GM23248 (cell line): ENCODE data around the gene ZSCAN30. TPM values are rescaled to one million over a fixed set of nuclear protein-coding genes. Genes with fewer than 3 reads are reported as not detected.

Experiments
- DNase-seq: peaks from one replicate; pipeline ENCODE4 v3.0.0-alpha.2; 2015
- H2AFZ ChIP-seq: fragments of 200-600 bp; sonication (generic); 2 replicates; pipeline ENCODE4 v1.6.1; 2016; ENCODE audit warnings: antibody characterized with exemption
- H3F3A ChIP-seq: fragments of 200-600 bp; sonication (generic); 2 replicates; pipeline ENCODE4 v1.6.1; 2016; ENCODE audit warnings: mild to moderate bottlenecking, antibody characterized with exemption, mixed run types; ENCODE audit not compliant: insufficient read depth
- H3K27ac ChIP-seq: fragments of 200-600 bp; sonication (generic); 2 replicates; pipeline ENCODE4 v1.5.1; 2016; ENCODE audit warnings: mild to moderate bottlenecking
- H3K27me3 ChIP-seq: fragments of 200-600 bp; sonication (generic); replicated peaks from 2 replicates; pipeline ENCODE4 v1.6.1; 2016; ENCODE audit warnings: mild to moderate bottlenecking; ENCODE audit not compliant: insufficient read depth
- H3K36me3 ChIP-seq: fragments of 200-600 bp; sonication (generic); 2 replicates; pipeline ENCODE4 v1.6.1; 2016; ENCODE audit warnings: low read depth, mild to moderate bottlenecking
- H3K4me1 ChIP-seq: fragments of 200-600 bp; sonication (generic); 2 replicates; pipeline ENCODE4 v1.6.1; 2016; ENCODE audit warnings: mild to moderate bottlenecking; ENCODE audit not compliant: insufficient read depth
- H3K4me2 ChIP-seq: fragments of 200-600 bp; sonication (generic); one replicate; pipeline ENCODE4 v1.6.1; 2016; ENCODE audit warnings: mild to moderate bottlenecking; ENCODE audit not compliant: unreplicated experiment
- H3K4me3 ChIP-seq: fragments of 200-600 bp; sonication (generic); 2 replicates; pipeline ENCODE4 v1.5.1; 2016; ENCODE audit warnings: mild to moderate bottlenecking
- H3K79me2 ChIP-seq: fragments of 200-600 bp; sonication (generic); 2 replicates; pipeline ENCODE4 v1.6.1; 2016; ENCODE audit warnings: mild to moderate bottlenecking; ENCODE audit not compliant: insufficient read depth
- H3K9ac ChIP-seq: fragments of 200-600 bp; sonication (generic); 2 replicates; pipeline ENCODE4 v1.6.1; 2016; ENCODE audit warnings: mild to moderate bottlenecking
- H3K9me2 ChIP-seq: fragments of 200-600 bp; sonication (generic); 2 replicates; pipeline ENCODE4 v1.6.1; 2016; ENCODE audit warnings: mixed run types, mild to moderate bottlenecking, moderate library complexity; ENCODE audit not compliant: insufficient read depth
- H3K9me3 ChIP-seq: fragments of 200-600 bp; sonication (generic); one replicate; pipeline ENCODE4 v1.6.1; 2017; ENCODE audit warnings: low read depth
- H4K20me1 ChIP-seq: fragments of 200-600 bp; sonication (generic); 2 replicates; pipeline ENCODE4 v1.6.0; 2016; ENCODE audit not compliant: insufficient read depth
- EZH2 ChIP-seq: fragments of 200-600 bp; sonication (generic); IDR thresholded peaks from 2 replicates; pipeline ENCODE4 v1.6.1; 2018; ENCODE audit warnings: antibody characterized with exemption, mild to moderate bottlenecking; ENCODE audit not compliant: insufficient read depth, poor library complexity, severe bottlenecking
- EZH2phosphoT487 ChIP-seq: fragments of 200-600 bp; sonication (generic); IDR thresholded peaks from 2 replicates; pipeline ENCODE4 v1.6.1; 2018; ENCODE audit warnings: antibody characterized with exemption, moderate library complexity, mild to moderate bottlenecking, low read depth; ENCODE audit not compliant: insufficient read depth
- WGBS, 2 experiments: methylation state at CpG; one replicate each; pipeline ENCODE4 v1.1.6; 2015 to 2017; ENCODE audit warnings: low lambda C conversion rate in 2 of 2, low coverage in 1 of 2; ENCODE audit errors: missing lambda C conversion rate in 2 of 2; 5-methylcytosine and 5-hydroxymethylcytosine counted together
- in situ Hi-C: fragments of 300-500 bp; cut with MboI; formaldehyde crosslinking; loops from 2 replicates; pipeline ENCODE4 v1.15.0; 2020
- polyA plus RNA-seq: library from polyadenylated mRNA; unstranded; fragments of >200 nt; fragmentation: Nextera tagmentation; extraction: Ambion mirVana; gene quantifications from 2 replicates; pipeline ENCODE4 v1.2.1, GENCODE V29; 2016
- total RNA-seq: library from RNA; depleted of rRNA; stranded (reverse); fragments of >200 nt; shearing (Covaris generic); gene quantifications from 2 replicates; pipeline ENCODE4 v1.2.3, GENCODE V29; 2014

ZSCAN30 gene
- total and polyA plus RNA-seq, 2 experiments from 2014 or later: 13.7 to 21.3 TPM

GRCh38 chr18:35253655-35254287 lies 36.3 kb downstream of the ZSCAN30 start:
- whole genome bisulfite sequencing, 2 experiments: 82 to 85% methylated on average over 4 of the region's 4 CpGs
- Histone ChIP-seq H3K9me3 (peaks cover 15% of the 10 kb centered on the region), H3K4me1 (no peaks in the 10 kb centered on the region), H2AFZ (no peak overlapping the region), H3K9ac (no peak overlapping the region), H3K27me3 (no peaks in the 10 kb centered on the region), H3K79me2 (no peaks in the 10 kb centered on the region), H3F3A (0 out of 2 replicates have a peak, but pooled peaks cover 13% of the 10 kb centered on the region), H3K9me2 (no peaks in the 10 kb centered on the region), H3K27ac (no peak overlapping the region), H3K36me3 (peaks cover 31% of the 10 kb centered on the region), H3K4me2 (no peak overlapping the region), H3K4me3 (no peak overlapping the region), H4K20me1 (no peaks in the 10 kb centered on the region)
- TF ChIP-seq EZH2phosphoT487 (no peak), EZH2 (no peak)
- in situ Hi-C loops: no loop called here
- no peak for DNase-seq

GRCh38 chr18:35252466-35252865 lies 37.6 kb downstream of the ZSCAN30 start:
- H2AFZ ChIP-seq: no peak overlapping the region
- no peak overlapping the region for H3K27ac ChIP-seq
- H3F3A ChIP-seq: 0 out of 2 replicates have a peak, but pooled peaks cover 13% of the 10 kb centered on the region
- H3K27me3 ChIP-seq: no peaks in the 10 kb centered on the region
- H3K4me2 ChIP-seq: no peak overlapping the region
- TF ChIP-seq EZH2phosphoT487: no peak
- no peak for TF ChIP-seq EZH2
- H3K9ac ChIP-seq: no peak overlapping the region
- no peaks in the 10 kb centered on the region for H3K9me2 ChIP-seq
- H3K79me2 ChIP-seq: no peaks in the 10 kb centered on the region
- 88 to 97% methylated on average over 1 of the region's 1 CpG for WGBS, 2 experiments
- no peaks in the 10 kb centered on the region for H4K20me1 ChIP-seq
- H3K9me3 ChIP-seq: peaks cover 15% of the 10 kb centered on the region
- in situ Hi-C loops: no loop called here
- H3K36me3 ChIP-seq: peaks cover 44% of the 10 kb centered on the region
- no peaks in the 10 kb centered on the region for H3K4me1 ChIP-seq
- DNase-seq: no peak
- H3K4me3 ChIP-seq: no peak overlapping the region

- Histone ChIP-seq H3F3A (peaks cover 20% of the 10 kb centered on the region; the same call in 1 of the 2 replicates), H3K4me2 (no peak overlapping the region), H3K9me3 (peaks cover 13% of the 10 kb centered on the region), H4K20me1 (no peaks in the 10 kb centered on the region), H3K79me2 (peaks cover 8% of the 10 kb centered on the region; the same call in 1 of the 2 replicates), H3K9ac (no peak overlapping the region), H3K27ac (no peak overlapping the region), H2AFZ (no peak overlapping the region), H3K4me1 (no peaks in the 10 kb centered on the region), H3K36me3 (peaks cover 61% of the 10 kb centered on the region), H3K4me3 (no peak overlapping the region), H3K9me2 (no peaks in the 10 kb centered on the region), H3K27me3 (no peaks in the 10 kb centered on the region)
- TF ChIP-seq EZH2: no peak
- no peak for TF ChIP-seq EZH2phosphoT487
- in situ Hi-C loops: loop anchor here (25.0 kb wide), 1 partner anchor 714 kb away; the partner anchor contains the start of gene RMP24
- 87 to 88% methylated on average over 6 of the region's 6 CpGs for WGBS, 2 experiments
- DNase-seq: no peak
Observed at GRCh38 chr18:35248429-35248828, 41.6 kb downstream of the ZSCAN30 start.

- no peak for TF ChIP-seq EZH2phosphoT487
- TF ChIP-seq EZH2: no peak
Observed at GRCh38 chr18:35247412-35248249, 42.4 kb downstream of the ZSCAN30 start.

More at GRCh38 chr18:35247412-35248249, 42.4 kb downstream of the ZSCAN30 start:
- Histone ChIP-seq H2AFZ (no peak overlapping the region), H3K27ac (no peak overlapping the region), H3K79me2 (peaks cover 16% of the 10 kb centered on the region; the same call in 1 of the 2 replicates), H3K9me2 (no peaks in the 10 kb centered on the region), H3K27me3 (no peaks in the 10 kb centered on the region), H3K9ac (no peak overlapping the region), H3K4me1 (no peaks in the 10 kb centered on the region), H3K4me2 (no peak overlapping the region), H4K20me1 (no peaks in the 10 kb centered on the region), H3K36me3 (peaks cover 63% of the 10 kb centered on the region), H3F3A (peaks cover 20% of the 10 kb centered on the region; the same call in 1 of the 2 replicates), H3K9me3 (peaks cover 7% of the 10 kb centered on the region), H3K4me3 (no peak overlapping the region)
- peak; percentile 6 for DNase-seq
- in situ Hi-C loops: loop anchor here (25.0 kb wide), 1 partner anchor 715 kb away; the partner anchor contains the start of gene RMP24
- 87 to 89% methylated on average over 14 of the region's 14 CpGs for WGBS, 2 experiments
